OCI-LY7 (cell line): ENCODE data around the gene ADCY3.

Experiments used
- EZH2phosphoT487 ChIP-seq: fragments of 200-600 bp; sonication (generic); IDR thresholded peaks from 2 replicates; pipeline ENCODE4 v1.6.1; 2018; ENCODE audit warnings: low read depth, borderline replicate concordance, mild to moderate bottlenecking, mixed run types, antibody characterized with exemption, low read length, moderate library complexity, mixed read lengths
- TF ChIP-seq, protein P1 (sequence below): fragments of 200-600 bp; sonication (generic); conservative IDR thresholded peaks from 2 replicates; pipeline ENCODE4 v1.5.1; 2014; ENCODE audit warnings: mild to moderate bottlenecking, antibody characterized with exemption, low read length, moderate library complexity, mixed read lengths

DNA sequence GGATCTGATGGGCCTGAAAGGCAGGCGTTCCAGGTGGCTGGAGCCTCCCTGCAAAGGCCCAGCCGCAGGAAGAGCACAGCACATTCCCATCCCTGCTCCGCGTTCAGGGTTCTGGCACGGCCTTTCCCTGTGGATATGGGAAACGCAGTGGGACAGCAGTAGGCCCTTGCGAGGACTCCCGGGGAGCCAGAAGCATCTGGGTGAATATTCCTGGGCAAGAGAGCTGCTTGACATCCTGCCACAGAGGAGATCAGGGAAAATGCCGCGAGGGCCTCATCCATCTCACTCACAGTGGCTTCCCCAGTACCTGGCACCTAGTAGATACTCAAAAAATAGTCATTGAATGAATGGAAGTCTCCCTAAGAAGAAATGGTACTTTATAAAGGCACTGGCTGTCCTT lies 3.1 kb upstream of the ADCY3 start:
- TF ChIP-seq, protein P1, sequence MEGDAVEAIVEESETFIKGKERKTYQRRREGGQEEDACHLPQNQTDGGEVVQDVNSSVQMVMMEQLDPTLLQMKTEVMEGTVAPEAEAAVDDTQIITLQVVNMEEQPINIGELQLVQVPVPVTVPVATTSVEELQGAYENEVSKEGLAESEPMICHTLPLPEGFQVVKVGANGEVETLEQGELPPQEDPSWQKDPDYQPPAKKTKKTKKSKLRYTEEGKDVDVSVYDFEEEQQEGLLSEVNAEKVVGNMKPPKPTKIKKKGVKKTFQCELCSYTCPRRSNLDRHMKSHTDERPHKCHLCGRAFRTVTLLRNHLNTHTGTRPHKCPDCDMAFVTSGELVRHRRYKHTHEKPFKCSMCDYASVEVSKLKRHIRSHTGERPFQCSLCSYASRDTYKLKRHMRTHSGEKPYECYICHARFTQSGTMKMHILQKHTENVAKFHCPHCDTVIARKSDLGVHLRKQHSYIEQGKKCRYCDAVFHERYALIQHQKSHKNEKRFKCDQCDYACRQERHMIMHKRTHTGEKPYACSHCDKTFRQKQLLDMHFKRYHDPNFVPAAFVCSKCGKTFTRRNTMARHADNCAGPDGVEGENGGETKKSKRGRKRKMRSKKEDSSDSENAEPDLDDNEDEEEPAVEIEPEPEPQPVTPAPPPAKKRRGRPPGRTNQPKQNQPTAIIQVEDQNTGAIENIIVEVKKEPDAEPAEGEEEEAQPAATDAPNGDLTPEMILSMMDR, result no peak
- no peak for TF ChIP-seq EZH2phosphoT487
